ENCODE data around the gene PIK3CB.
"Not testable (repeated sequence)": the region's sequence is repeated elsewhere in the genome, so short reads cannot be mapped to it uniquely, and the experiment has no call there.

PIK3CB gene

GRCh38 chr3:138818185-138818860, 16.4 kb downstream of the PIK3CB start:
- intact Hi-C loops (cut with DNase I) = no loop called here
- peak in 1 of 42 donors; percentile 21 for DNase-seq

GRCh38 chr3:138817695-138818094, 17.0 kb downstream of the PIK3CB start:
- peak in 1 of 42 donors; percentile 23 for DNase-seq
- intact Hi-C loops (cut with DNase I) = no loop called here

- DNase-seq = no peak
- intact Hi-C loops (cut with DNase I) = no loop called here
These were observed 21.9 kb downstream of the PIK3CB start for GRCh38 chr3:138812806-138813205.

- intact Hi-C loops (cut with DNase I) = no loop called here
- DNase-seq = no peak
These were observed 25.1 kb downstream of the PIK3CB start for GRCh38 chr3:138809500-138810256.

GRCh38 chr3:138806376-138807080, 28.2 kb downstream of the PIK3CB start:
- intact Hi-C loops (cut with DNase I) = no loop called here
- DNase-seq = no peak

- intact Hi-C loops (cut with DNase I) = no loop called here
- peak in 4 of 42 donors; percentile 13 to 50 (median 23) for DNase-seq
These were observed 31.6 kb downstream of the PIK3CB start for GRCh38 chr3:138803006-138803653.

- intact Hi-C loops (cut with DNase I); DNase-seq: not testable (repeated sequence)
These were observed 32.5 kb downstream of the PIK3CB start for GRCh38 chr3:138802223-138802622.

- intact Hi-C loops (cut with DNase I) = no loop called here
- DNase-seq = no peak
These were observed 32.9 kb downstream of the PIK3CB start for GRCh38 chr3:138801792-138802191.

- intact Hi-C loops (cut with DNase I) = no loop called here
- no peak for DNase-seq
These were observed 34.5 kb downstream of the PIK3CB start for GRCh38 chr3:138800248-138800647.

GRCh38 chr3:138799822-138800221, 34.9 kb downstream of the PIK3CB start:
- DNase-seq = peak in 24 of 42 donors; percentile 5 to 70 (median 26)
- intact Hi-C loops (cut with DNase I) = no loop called here

- DNase-seq = no peak
- intact Hi-C loops (cut with DNase I) = no loop called here
These were observed 37.2 kb downstream of the PIK3CB start for GRCh38 chr3:138797508-138798038.

- intact Hi-C loops (cut with DNase I) = no loop called here
These were observed 38.0 kb downstream of the PIK3CB start for GRCh38 chr3:138796761-138797160.

GRCh38 chr3:138786788-138787271, 47.9 kb downstream of the PIK3CB start:
- intact Hi-C loops (cut with DNase I) = no loop called here
- no peak for DNase-seq

More at GRCh38 chr3:138796761-138797160, 38.0 kb downstream of the PIK3CB start:
- no peak for DNase-seq

GRCh38 chr3:138785951-138786350, 48.8 kb downstream of the PIK3CB start:
- DNase-seq = no peak
- intact Hi-C loops (cut with DNase I) = no loop called here

- intact Hi-C loops (cut with DNase I); DNase-seq: not testable (repeated sequence)
These were observed 49.3 kb downstream of the PIK3CB start for GRCh38 chr3:138785362-138785857.

- DNase-seq = no peak
- intact Hi-C loops (cut with DNase I) = no loop called here
These were observed 52.0 kb downstream of the PIK3CB start for GRCh38 chr3:138782755-138783154.

GRCh38 chr3:138781012-138781470, 53.7 kb downstream of the PIK3CB start:
- no peak for DNase-seq
- intact Hi-C loops (cut with DNase I) = no loop called here

- no peak for DNase-seq
- intact Hi-C loops (cut with DNase I) = no loop called here
These were observed 56.1 kb downstream of the PIK3CB start for GRCh38 chr3:138778643-138779042.

GRCh38 chr3:138776961-138777360, 57.8 kb downstream of the PIK3CB start:
- intact Hi-C loops (cut with DNase I) = no loop called here
- DNase-seq = no peak
